ENCODE data around the gene ARVCF. TPM values are rescaled to one million over a fixed set of nuclear protein-coding genes. Genes with fewer than 3 reads are reported as not detected.

ARVCF gene
- total RNA-seq, 2 experiments from 2014 or later: 1.5 to 2.4 TPM

GRCh38 chr22:20058989-20059770 lies 42.6 kb upstream of the ARVCF start:
- H3K4me1 Mint-ChIP-seq (ENCODE audit: low read depth): no peaks in the 10 kb centered on the region
- DNase-seq: no peak
- no peaks in the 10 kb centered on the region for H3K9me3 Mint-ChIP-seq
- H3K27me3 Mint-ChIP-seq: no peaks in the 10 kb centered on the region
- no peak overlapping the region for H3K4me3 Mint-ChIP-seq
- POLR2A ChIA-PET: no interaction called here
- H3K36me3 Mint-ChIP-seq: peaks cover 11% of the 10 kb centered on the region
- H3K27ac Mint-ChIP-seq: no peak overlapping the region
- intact Hi-C loops (cut with micrococcal nuclease): no loop called here
- CTCF ChIA-PET: interaction anchor here (0.7 kb wide), 1 partner anchor 311 kb away, joined by 6 read pairs; no protein-coding TSS in a partner anchor

- intact Hi-C loops (cut with micrococcal nuclease): no loop called here
- no peak for DNase-seq
- POLR2A ChIA-PET: no interaction called here
- H3K9me3 Mint-ChIP-seq: no peaks in the 10 kb centered on the region
- no peak overlapping the region for H3K27ac Mint-ChIP-seq
- H3K4me1 Mint-ChIP-seq (ENCODE audit: low read depth): no peaks in the 10 kb centered on the region
- no peak overlapping the region for H3K4me3 Mint-ChIP-seq
- H3K27me3 Mint-ChIP-seq: no peaks in the 10 kb centered on the region
- H3K36me3 Mint-ChIP-seq: peaks cover 11% of the 10 kb centered on the region
- CTCF ChIA-PET: no interaction called here
These were observed 41.1 kb upstream of the ARVCF start for GRCh38 chr22:20057596-20058268.

- Mint-ChIP-seq H3K9me3 (no peaks in the 10 kb centered on the region), H3K27ac (no peak overlapping the region), H3K36me3 (peaks cover 15% of the 10 kb centered on the region), H3K4me3 (no peak overlapping the region), H3K4me1 (ENCODE audit: low read depth) (no peaks in the 10 kb centered on the region), H3K27me3 (no peaks in the 10 kb centered on the region)
- ChIA-PET POLR2A (no interaction called here), CTCF (no interaction called here)
- no peak for DNase-seq
- intact Hi-C loops (cut with micrococcal nuclease): no loop called here
These were observed 40.2 kb upstream of the ARVCF start for GRCh38 chr22:20056696-20057386.

GRCh38 chr22:20056161-20056560 lies 39.5 kb upstream of the ARVCF start:
- Mint-ChIP-seq H3K27me3 (no peaks in the 10 kb centered on the region), H3K9me3 (no peaks in the 10 kb centered on the region), H3K36me3 (peaks cover 13% of the 10 kb centered on the region), H3K4me3 (no peak overlapping the region), H3K4me1 (ENCODE audit: low read depth) (no peaks in the 10 kb centered on the region), H3K27ac (no peak overlapping the region)
- ChIA-PET POLR2A (no interaction called here), CTCF (no interaction called here)
- DNase-seq: no peak
- intact Hi-C loops (cut with micrococcal nuclease): no loop called here

- H3K4me1 Mint-ChIP-seq (ENCODE audit: low read depth): no peaks in the 10 kb centered on the region
- no peak for DNase-seq
- no peak overlapping the region for H3K4me3 Mint-ChIP-seq
- H3K27ac Mint-ChIP-seq: no peak overlapping the region
- CTCF ChIA-PET: no interaction called here
- H3K36me3 Mint-ChIP-seq: peaks cover 13% of the 10 kb centered on the region
- H3K9me3 Mint-ChIP-seq: no peaks in the 10 kb centered on the region
- H3K27me3 Mint-ChIP-seq: no peaks in the 10 kb centered on the region
- POLR2A ChIA-PET: no interaction called here
- intact Hi-C loops (cut with micrococcal nuclease): no loop called here
These were observed 39.0 kb upstream of the ARVCF start for GRCh38 chr22:20055654-20056053.

GRCh38 chr22:20055144-20055543 lies 38.5 kb upstream of the ARVCF start:
- CTCF ChIA-PET: no interaction called here
- no peaks in the 10 kb centered on the region for H3K9me3 Mint-ChIP-seq
- no peak for DNase-seq
- H3K4me3 Mint-ChIP-seq: no peak overlapping the region
- no peaks in the 10 kb centered on the region for H3K4me1 Mint-ChIP-seq (ENCODE audit: low read depth)
- intact Hi-C loops (cut with micrococcal nuclease): no loop called here
- H3K27ac Mint-ChIP-seq: no peak overlapping the region
- POLR2A ChIA-PET: no interaction called here
- H3K36me3 Mint-ChIP-seq: peaks cover 11% of the 10 kb centered on the region
- no peaks in the 10 kb centered on the region for H3K27me3 Mint-ChIP-seq

GRCh38 chr22:20054485-20054884 lies 37.9 kb upstream of the ARVCF start:
- ChIA-PET POLR2A (no interaction called here), CTCF (no interaction called here)
- peaks cover 13% of the 10 kb centered on the region for H3K36me3 Mint-ChIP-seq
- H3K4me3 Mint-ChIP-seq: no peak overlapping the region
- no peaks in the 10 kb centered on the region for H3K27me3 Mint-ChIP-seq
- no peak for DNase-seq
- no peaks in the 10 kb centered on the region for H3K9me3 Mint-ChIP-seq
- no peak overlapping the region for H3K27ac Mint-ChIP-seq
- no peaks in the 10 kb centered on the region for H3K4me1 Mint-ChIP-seq (ENCODE audit: low read depth)
- intact Hi-C loops (cut with micrococcal nuclease): no loop called here

- no peak overlapping the region for H3K27ac Mint-ChIP-seq
- H3K4me3 Mint-ChIP-seq: no peak overlapping the region
- no peak for DNase-seq
- ChIA-PET CTCF (no interaction called here), POLR2A (no interaction called here)
- peaks cover 2% of the 10 kb centered on the region for H3K9me3 Mint-ChIP-seq
- H3K27me3 Mint-ChIP-seq: no peaks in the 10 kb centered on the region
- peaks cover 1% of the 10 kb centered on the region for H3K4me1 Mint-ChIP-seq (ENCODE audit: low read depth)
- H3K36me3 Mint-ChIP-seq: peaks cover 16% of the 10 kb centered on the region
- intact Hi-C loops (cut with micrococcal nuclease): no loop called here
These were observed 37.4 kb upstream of the ARVCF start for GRCh38 chr22:20054034-20054427.

GRCh38 chr22:20053407-20054033 lies 36.9 kb upstream of the ARVCF start:
- H3K27ac Mint-ChIP-seq: no peak overlapping the region
- H3K27me3 Mint-ChIP-seq: no peaks in the 10 kb centered on the region
- peaks cover 4% of the 10 kb centered on the region for H3K4me1 Mint-ChIP-seq (ENCODE audit: low read depth)
- intact Hi-C loops (cut with micrococcal nuclease): no loop called here
- POLR2A ChIA-PET: no interaction called here
- peaks cover 6% of the 10 kb centered on the region for H3K9me3 Mint-ChIP-seq
- CTCF ChIA-PET: no interaction called here
- H3K4me3 Mint-ChIP-seq: no peak overlapping the region
- H3K36me3 Mint-ChIP-seq: peaks cover 20% of the 10 kb centered on the region
- DNase-seq: no peak

GRCh38 chr22:20052309-20053259 lies 36.0 kb upstream of the ARVCF start:
- Mint-ChIP-seq H3K27me3 (no peaks in the 10 kb centered on the region), H3K4me1 (ENCODE audit: low read depth) (peaks cover 9% of the 10 kb centered on the region), H3K4me3 (no peak overlapping the region), H3K27ac (no peak overlapping the region), H3K9me3 (peaks cover 15% of the 10 kb centered on the region), H3K36me3 (peaks cover 27% of the 10 kb centered on the region)
- CTCF ChIA-PET: no interaction called here
- POLR2A ChIA-PET: no interaction called here
- intact Hi-C loops (cut with micrococcal nuclease): no loop called here
- DNase-seq: no peak

GRCh38 chr22:20051927-20052308 lies 35.3 kb upstream of the ARVCF start:
- intact Hi-C loops (cut with micrococcal nuclease): no loop called here
- H3K36me3 Mint-ChIP-seq: peaks cover 31% of the 10 kb centered on the region
- H3K4me1 Mint-ChIP-seq (ENCODE audit: low read depth): peaks cover 9% of the 10 kb centered on the region
- ChIA-PET CTCF (no interaction called here), POLR2A (no interaction called here)
- H3K9me3 Mint-ChIP-seq: peaks cover 16% of the 10 kb centered on the region
- DNase-seq: no peak
- no peak overlapping the region for H3K4me3 Mint-ChIP-seq
- H3K27ac Mint-ChIP-seq: no peak overlapping the region
- no peaks in the 10 kb centered on the region for H3K27me3 Mint-ChIP-seq

- Mint-ChIP-seq H3K36me3 (peaks cover 39% of the 10 kb centered on the region), H3K27me3 (no peaks in the 10 kb centered on the region), H3K27ac (no peak overlapping the region), H3K9me3 (peaks cover 19% of the 10 kb centered on the region), H3K4me1 (ENCODE audit: low read depth) (peaks cover 9% of the 10 kb centered on the region), H3K4me3 (no peak overlapping the region)
- DNase-seq: no peak
- intact Hi-C loops (cut with micrococcal nuclease): no loop called here
- CTCF ChIA-PET: interaction anchor here (1.2 kb wide), 1 partner anchor 317 kb away, joined by 3 read pairs; no protein-coding TSS in a partner anchor
- POLR2A ChIA-PET: no interaction called here
These were observed 30.1 kb upstream of the ARVCF start for GRCh38 chr22:20046730-20047129.
